ENCODE data around the gene IL6. TPM values are rescaled to one million over a fixed set of nuclear protein-coding genes. Genes with fewer than 3 reads are reported as not detected.

The IL6 gene
- total and polyA plus RNA-seq, 4 donors = 6.9 to 112 (median 11.0) TPM

GRCh38 chr7:22720791-22721786 is 5.9 kb upstream of the IL6 start:
- Histone ChIP-seq H3K4me3 (ENCODE audit: low read length in 2 of 2) (no peak overlapping the region), H3K4me1 (ENCODE audit: control insufficient read depth in 1 of 2, insufficient read depth in 2 of 2, low read length in 2 of 2) (no peaks in the 10 kb centered on the region), H3K36me3 (ENCODE audit: control insufficient read depth in 1 of 2, insufficient read depth in 2 of 2, low read length in 1 of 2) (no peaks in the 10 kb centered on the region), H3K9me3 (ENCODE audit: control insufficient read depth, low read length) (no peaks in the 10 kb centered on the region), H3K27me3 (ENCODE audit: control insufficient read depth in 1 of 2, insufficient read depth in 2 of 2, low read length in 1 of 2) (no peaks in the 10 kb centered on the region), H3K27ac (ENCODE audit: low read depth in 1 of 2, low read length in 2 of 2) (peak overlapping the region in 1 of 2 donors; percentile 19)
- intact Hi-C loops (cut with DNase I) = loop anchor here in 1 of 2 donors (5.0 to 10.0 kb wide), 2 partner anchors 144 to 334 kb away; no protein-coding TSS in a partner anchor
- DNase-seq (no peak), ATAC-seq (ENCODE audit: low FRiP score) (no peak)
- WGBS, 2 donors = 1 to 10% methylated on average over 3 of the region's 3 CpGs

GRCh38 chr7:22722536-22723180 is 4.3 kb upstream of the IL6 start:
- Histone ChIP-seq H3K4me3 (ENCODE audit: low read length in 2 of 2) (no peak overlapping the region), H3K27me3 (ENCODE audit: control insufficient read depth in 1 of 2, insufficient read depth in 2 of 2, low read length in 1 of 2) (no peaks in the 10 kb centered on the region), H3K9me3 (ENCODE audit: control insufficient read depth, low read length) (no peaks in the 10 kb centered on the region), H3K4me1 (ENCODE audit: control insufficient read depth in 1 of 2, insufficient read depth in 2 of 2, low read length in 2 of 2) (no peaks in the 10 kb centered on the region), H3K36me3 (ENCODE audit: control insufficient read depth in 1 of 2, insufficient read depth in 2 of 2, low read length in 1 of 2) (no peaks in the 10 kb centered on the region), H3K27ac (ENCODE audit: low read depth in 1 of 2, low read length in 2 of 2) (peak overlapping the region in 1 of 2 donors; percentile 71)
- ATAC-seq (ENCODE audit: low FRiP score) (no peak), DNase-seq (no peak)
- intact Hi-C loops (cut with DNase I) = loop anchor here in 1 of 2 donors (5.0 to 10.0 kb wide), 2 partner anchors 145 to 332 kb away; no protein-coding TSS in a partner anchor
- 88 to 90% methylated on average over 6 of the region's 6 CpGs for WGBS, 2 donors

- Histone ChIP-seq H3K36me3 (ENCODE audit: control insufficient read depth in 1 of 2, insufficient read depth in 2 of 2, low read length in 1 of 2) (no peaks in the 10 kb centered on the region), H3K4me3 (ENCODE audit: low read length in 2 of 2) (no peak overlapping the region), H3K27ac (ENCODE audit: low read depth in 1 of 2, low read length in 2 of 2) (peak overlapping the region in 1 of 2 donors; percentile 71), H3K9me3 (ENCODE audit: control insufficient read depth, low read length) (no peaks in the 10 kb centered on the region), H3K4me1 (ENCODE audit: control insufficient read depth in 1 of 2, insufficient read depth in 2 of 2, low read length in 2 of 2) (no peaks in the 10 kb centered on the region), H3K27me3 (ENCODE audit: control insufficient read depth in 1 of 2, insufficient read depth in 2 of 2, low read length in 1 of 2) (no peaks in the 10 kb centered on the region)
- DNase-seq (peak; percentile 90 to 92), ATAC-seq (ENCODE audit: low FRiP score) (no peak)
- intact Hi-C loops (cut with DNase I) = loop anchor here in 1 of 2 donors (5.0 to 10.0 kb wide), 2 partner anchors 146 to 332 kb away; no protein-coding TSS in a partner anchor
- WGBS, 2 donors = 0 to 1% methylated on average over 2 of the region's 2 CpGs
These were observed 3.8 kb upstream of the IL6 start for GRCh38 chr7:22723181-22723601.

DNA sequence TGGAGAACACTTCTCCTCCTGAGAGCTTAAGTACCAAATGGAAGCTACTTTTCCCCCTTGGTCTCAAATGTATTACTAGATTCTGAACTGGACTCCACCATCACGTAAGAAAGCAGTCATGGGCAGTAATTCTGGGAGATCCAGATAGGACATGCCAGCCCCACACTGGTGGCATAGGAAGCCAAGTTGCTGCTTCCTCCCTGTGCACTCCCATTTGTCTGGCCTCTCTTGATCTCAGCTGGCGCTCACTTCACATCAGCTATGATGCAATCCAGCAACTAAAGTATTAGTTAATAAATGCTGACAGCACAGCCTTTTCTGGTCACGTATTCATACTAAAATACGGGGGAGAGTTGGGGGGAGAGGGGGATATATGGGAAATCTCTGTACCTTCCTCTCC is 3.4 kb upstream of the IL6 start:
- ATAC-seq (ENCODE audit: low FRiP score) (no peak), DNase-seq (no peak)
- WGBS, 2 donors = 34 to 41% methylated on average over 4 of the region's 4 CpGs
- H3K9me3 ChIP-seq (ENCODE audit: control insufficient read depth, low read length) = no peaks in the 10 kb centered on the region
- intact Hi-C loops (cut with DNase I) = loop anchor here in 1 of 2 donors (5.0 to 10.0 kb wide), 2 partner anchors 146 to 331 kb away; no protein-coding TSS in a partner anchor
- H3K27me3 ChIP-seq (ENCODE audit: control insufficient read depth in 1 of 2, insufficient read depth in 2 of 2, low read length in 1 of 2) = no peaks in the 10 kb centered on the region
- no peak overlapping the region for H3K4me3 ChIP-seq (ENCODE audit: low read length in 2 of 2)
- no peaks in the 10 kb centered on the region for H3K36me3 ChIP-seq (ENCODE audit: control insufficient read depth in 1 of 2, insufficient read depth in 2 of 2, low read length in 1 of 2)
- H3K4me1 ChIP-seq (ENCODE audit: control insufficient read depth in 1 of 2, insufficient read depth in 2 of 2, low read length in 2 of 2) = no peaks in the 10 kb centered on the region
- H3K27ac ChIP-seq (ENCODE audit: low read depth in 1 of 2, low read length in 2 of 2) = no peak overlapping the region

- H3K4me1 ChIP-seq (ENCODE audit: control insufficient read depth in 1 of 2, insufficient read depth in 2 of 2, low read length in 2 of 2) = no peaks in the 10 kb centered on the region
- DNase-seq = no peak
- H3K9me3 ChIP-seq (ENCODE audit: control insufficient read depth, low read length) = no peaks in the 10 kb centered on the region
- H3K27me3 ChIP-seq (ENCODE audit: control insufficient read depth in 1 of 2, insufficient read depth in 2 of 2, low read length in 1 of 2) = no peaks in the 10 kb centered on the region
- H3K4me3 ChIP-seq (ENCODE audit: low read length in 2 of 2) = no peak overlapping the region
- intact Hi-C loops (cut with DNase I) = loop anchor here (5.0 to 10.0 kb wide), 3 partner anchors 127 to 330 kb away; no protein-coding TSS in a partner anchor
- H3K27ac ChIP-seq (ENCODE audit: low read depth in 1 of 2, low read length in 2 of 2) = no peak overlapping the region
- WGBS, 2 donors = 69 to 76% methylated on average over 6 of the region's 6 CpGs
- no peak for ATAC-seq (ENCODE audit: low FRiP score)
- no peaks in the 10 kb centered on the region for H3K36me3 ChIP-seq (ENCODE audit: control insufficient read depth in 1 of 2, insufficient read depth in 2 of 2, low read length in 1 of 2)
These were observed 2.1 kb upstream of the IL6 start for GRCh38 chr7:22724861-22725260.

- Histone ChIP-seq H3K27ac (ENCODE audit: low read depth in 1 of 2, low read length in 2 of 2) (no peak overlapping the region), H3K27me3 (ENCODE audit: control insufficient read depth in 1 of 2, insufficient read depth in 2 of 2, low read length in 1 of 2) (no peaks in the 10 kb centered on the region), H3K36me3 (ENCODE audit: control insufficient read depth in 1 of 2, insufficient read depth in 2 of 2, low read length in 1 of 2) (no peaks in the 10 kb centered on the region), H3K4me3 (ENCODE audit: low read length in 2 of 2) (no peak overlapping the region), H3K4me1 (ENCODE audit: control insufficient read depth in 1 of 2, insufficient read depth in 2 of 2, low read length in 2 of 2) (no peaks in the 10 kb centered on the region), H3K9me3 (ENCODE audit: control insufficient read depth, low read length) (no peaks in the 10 kb centered on the region)
- ATAC-seq (ENCODE audit: low FRiP score) (no peak), DNase-seq (no peak)
- intact Hi-C loops (cut with DNase I) = loop anchor here (5.0 to 10.0 kb wide), 3 partner anchors 127 to 329 kb away; no protein-coding TSS in a partner anchor
- 58 to 68% methylated on average over 9 of the region's 9 CpGs for WGBS, 2 donors
These were observed 1.4 kb upstream of the IL6 start for GRCh38 chr7:22725585-22725984.

DNA sequence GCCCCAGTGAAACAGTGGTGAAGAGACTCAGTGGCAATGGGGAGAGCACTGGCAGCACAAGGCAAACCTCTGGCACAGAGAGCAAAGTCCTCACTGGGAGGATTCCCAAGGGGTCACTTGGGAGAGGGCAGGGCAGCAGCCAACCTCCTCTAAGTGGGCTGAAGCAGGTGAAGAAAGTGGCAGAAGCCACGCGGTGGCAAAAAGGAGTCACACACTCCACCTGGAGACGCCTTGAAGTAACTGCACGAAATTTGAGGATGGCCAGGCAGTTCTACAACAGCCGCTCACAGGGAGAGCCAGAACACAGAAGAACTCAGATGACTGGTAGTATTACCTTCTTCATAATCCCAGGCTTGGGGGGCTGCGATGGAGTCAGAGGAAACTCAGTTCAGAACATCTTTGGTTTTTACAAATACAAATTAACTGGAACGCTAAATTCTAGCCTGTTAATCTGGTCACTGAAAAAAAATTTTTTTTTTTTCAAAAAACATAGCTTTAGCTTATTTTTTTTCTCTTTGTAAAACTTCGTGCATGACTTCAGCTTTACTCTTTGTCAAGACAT is 574 bp upstream of the IL6 start:
- intact Hi-C loops (cut with DNase I) = loop anchor here (2.0 to 10.0 kb wide), 4 partner anchors 126 to 328 kb away; no protein-coding TSS in a partner anchor
- no peaks in the 10 kb centered on the region for H3K27me3 ChIP-seq (ENCODE audit: control insufficient read depth in 1 of 2, insufficient read depth in 2 of 2, low read length in 1 of 2)
- H3K27ac ChIP-seq (ENCODE audit: low read depth in 1 of 2, low read length in 2 of 2) = peak overlapping the region in 1 of 2 donors; percentile 0
- no peaks in the 10 kb centered on the region for H3K9me3 ChIP-seq (ENCODE audit: control insufficient read depth, low read length)
- 1 to 3% methylated on average over 8 of the region's 8 CpGs for WGBS, 2 donors
- no peaks in the 10 kb centered on the region for H3K4me1 ChIP-seq (ENCODE audit: control insufficient read depth in 1 of 2, insufficient read depth in 2 of 2, low read length in 2 of 2)
- DNase-seq (peak in 1 of 2 donors; percentile 54), ATAC-seq (ENCODE audit: low FRiP score) (peak; percentile 67)
- no peaks in the 10 kb centered on the region for H3K36me3 ChIP-seq (ENCODE audit: control insufficient read depth in 1 of 2, insufficient read depth in 2 of 2, low read length in 1 of 2)
- no peak overlapping the region for H3K4me3 ChIP-seq (ENCODE audit: low read length in 2 of 2)

- DNase-seq (no peak), ATAC-seq (ENCODE audit: low FRiP score) (no peak)
- no peaks in the 10 kb centered on the region for H3K36me3 ChIP-seq (ENCODE audit: control insufficient read depth in 1 of 2, insufficient read depth in 2 of 2, low read length in 1 of 2)
- 59 to 76% methylated on average over 3 of the region's 3 CpGs for WGBS, 2 donors
- H3K4me3 ChIP-seq (ENCODE audit: low read length in 2 of 2) = no peak overlapping the region
- H3K9me3 ChIP-seq (ENCODE audit: control insufficient read depth, low read length) = no peaks in the 10 kb centered on the region
- intact Hi-C loops (cut with DNase I) = loop anchor here (2.0 to 10.0 kb wide), 4 partner anchors 125 to 327 kb away; no protein-coding TSS in a partner anchor
- H3K4me1 ChIP-seq (ENCODE audit: control insufficient read depth in 1 of 2, insufficient read depth in 2 of 2, low read length in 2 of 2) = no peaks in the 10 kb centered on the region
- H3K27ac ChIP-seq (ENCODE audit: low read depth in 1 of 2, low read length in 2 of 2) = no peak overlapping the region
- no peaks in the 10 kb centered on the region for H3K27me3 ChIP-seq (ENCODE audit: control insufficient read depth in 1 of 2, insufficient read depth in 2 of 2, low read length in 1 of 2)
These were observed 675 bp downstream of the IL6 start for GRCh38 chr7:22727714-22728035.
